K562 (cell line): ENCODE results near the gene FSD1L. TPM values are rescaled to one million over a fixed set of nuclear protein-coding genes. Genes with fewer than 3 reads are reported as not detected.

Experiments used
- ATAC-seq: fragments of 200-7000 bp; cut with Tn5 transposase; 3 replicates; pipeline ENCODE4 v1.9.1; 2020; ENCODE audit warnings: moderate library complexity
- BruUV-seq: library from RNA; stranded (reverse); fragments of 400-500 nt; replicated peaks from 2 replicates; lab custom pipeline; 2021; lab: Mats Ljungman, UMichigan
- CTCF ChIA-PET: fragments of 300-600 bp; formaldehyde crosslinking; extraction: SDS; loops from one replicate; lab custom pipeline; 2021; ENCODE audit warnings: low intra/inter-chr PET ratio; lab: Yijun Ruan, JAX
- POLR2A ChIA-PET: fragments of 300-600, 350-650 bp; sonication (Branson Sonifier 250); formaldehyde crosslinking; extraction: SDS; loops from one replicate; lab custom pipeline; 2021; ENCODE audit warnings: antibody characterized with exemption, inconsistent platforms; lab: Yijun Ruan, JAX
- DNase-seq, 4 experiments: peaks; one replicate each; pipeline versions ENCODE4 v3.0.0 to v3.0.0-alpha.2; 2011 to 2018; ENCODE audit warnings: low spot score in 3 of 4, mixed read lengths in 3 of 4; ENCODE audit errors: extremely low read depth in 1 of 4
- FAIRE-seq: peaks from 2 replicates; lab custom pipeline; 2011; peaks lifted over from hg19 to GRCh38; lab: Jason Lieb, UNC
- H2AFZ ChIP-seq: 2 replicates; pipeline ENCODE4 v1.6.0; 2011; ENCODE audit warnings: low read depth, low read length, control low read depth, inconsistent platforms
- H3K27ac ChIP-seq: fragments of 200-600 bp; 3 replicates; pipeline ENCODE4 v1.8.0; 2011; ENCODE audit warnings: low read depth, mild to moderate bottlenecking, control low read depth, inconsistent platforms, low read length, moderate library complexity, mixed read lengths; ENCODE audit errors: extremely low read depth
- H3K27me3 ChIP-seq, 2 experiments: fragments of 300-600 bp in 1 of 2; 2 replicates in 1 of 2; 3 replicates in 1 of 2; pipeline versions ENCODE4 v1.6.0 to v1.8.0; 2011; ENCODE audit warnings: inconsistent platforms in 2 of 2, low read length in 2 of 2, mild to moderate bottlenecking in 1 of 2, mixed read lengths in 1 of 2, moderate library complexity in 1 of 2; ENCODE audit not compliant: control insufficient read depth in 2 of 2, insufficient read depth in 2 of 2
- H3K36me3 ChIP-seq: fragments of 300-600 bp; 3 replicates; pipeline ENCODE4 v1.8.0; 2011; ENCODE audit warnings: mild to moderate bottlenecking, low read length, inconsistent platforms; ENCODE audit not compliant: control insufficient read depth, insufficient read depth
- H3K4me1 ChIP-seq, 2 experiments: fragments of 200-600 bp in 1 of 2; replicated peaks in 1 of 2; 2 replicates in 1 of 2; 3 replicates in 1 of 2; pipeline versions ENCODE4 v1.5.1 to v1.8.0; 2011; ENCODE audit warnings: inconsistent platforms in 2 of 2, low read length in 2 of 2, mild to moderate bottlenecking in 1 of 2, mixed read lengths in 1 of 2, moderate library complexity in 1 of 2; ENCODE audit not compliant: control insufficient read depth in 2 of 2, insufficient read depth in 2 of 2
- H3K4me2 ChIP-seq: 2 replicates; pipeline ENCODE4 v1.6.1; 2011; ENCODE audit warnings: low read length, control low read depth, inconsistent platforms, mixed read lengths; ENCODE audit not compliant: insufficient read depth
- H3K4me3 ChIP-seq: fragments of 200-600 bp; sonication (generic), shearing (Covaris generic); 2 replicates; pipeline ENCODE4 v1.5.1; 2016; ENCODE audit warnings: control low read depth, inconsistent platforms
- H3K79me2 ChIP-seq: fragments of 200-600 bp; 3 replicates; pipeline ENCODE4 v1.8.0; 2011; ENCODE audit warnings: low read length, inconsistent platforms; ENCODE audit not compliant: control insufficient read depth, insufficient read depth
- H3K9ac ChIP-seq, 2 experiments: 2 replicates each; pipeline versions ENCODE4 v1.6.0 to v1.6.1; 2011; ENCODE audit warnings: low read depth in 2 of 2, low read length in 2 of 2, control low read depth in 1 of 2, inconsistent platforms in 1 of 2, mild to moderate bottlenecking in 1 of 2, mixed read lengths in 1 of 2; ENCODE audit not compliant: insufficient read depth in 1 of 2
- H3K9me1 ChIP-seq: one replicate; pipeline ENCODE4 v1.6.0; 2011; ENCODE audit warnings: inconsistent platforms, mild to moderate bottlenecking, low read length, moderate library complexity; ENCODE audit not compliant: control insufficient read depth, insufficient read depth
- H3K9me3 ChIP-seq: replicated peaks from 2 replicates; pipeline ENCODE4 v1.5.1; 2011; ENCODE audit warnings: low read depth, low read length, inconsistent platforms; ENCODE audit not compliant: control insufficient read depth, insufficient read depth
- H4K20me1 ChIP-seq: replicated peaks from 2 replicates; pipeline ENCODE4 v1.6.1; 2011; ENCODE audit warnings: low read length, inconsistent platforms, mixed read lengths; ENCODE audit not compliant: control insufficient read depth, insufficient read depth
- ETS2 ChIP-seq: IDR thresholded peaks from 2 replicates; pipeline ENCODE4 v1.6.1; 2016; ENCODE audit warnings: borderline replicate concordance, missing genetic modification characterization, mild to moderate bottlenecking, moderate library complexity, missing compliant biosample characterization; ENCODE audit not compliant: poor library complexity, severe bottlenecking
- HLTF ChIP-seq: fragments of 450-650 bp; IDR thresholded peaks from 2 replicates; pipeline ENCODE4 v1.6.1; 2016
- MBD1 ChIP-seq: fragments of 250-450 bp; sonication (Bioruptor Pico); IDR thresholded peaks from 2 replicates; pipeline ENCODE4 v1.8.0; 2022; ENCODE audit warnings: inconsistent platforms
- TAF15 ChIP-seq: fragments of 200-400 bp; formaldehyde crosslinking; IDR thresholded peaks from 2 replicates; pipeline ENCODE4 v1.6.1; 2017; ENCODE audit warnings: mild to moderate bottlenecking, low read depth, low read length, moderate library complexity
- TBL1XR1 ChIP-seq, 2 experiments: IDR thresholded peaks; 2 replicates each; pipeline ENCODE4 v1.6.1; 2012; ENCODE audit warnings: improper control_type of control experiment in 2 of 2, low read length in 2 of 2, mild to moderate bottlenecking in 1 of 2
- ZBTB34 ChIP-seq: fragments of 250-450 bp; sonication (Bioruptor Pico); IDR thresholded peaks from 2 replicates; pipeline ENCODE4 v1.8.0; 2021; ENCODE audit warnings: mild to moderate bottlenecking, moderate library complexity
- ZBTB40 ChIP-seq, 2 experiments: fragments of 450-650 bp in 1 of 2; sonication (generic) in 1 of 2; formaldehyde crosslinking in 1 of 2; IDR thresholded peaks; 2 replicates each; pipeline versions ENCODE4 v1.7.1 to v1.9.0; 2016 to 2022; ENCODE audit warnings: inconsistent platforms in 1 of 2, mild to moderate bottlenecking in 1 of 2, missing genetic modification reagents in 1 of 2
- WGBS: fragments of 100-300 bp; shearing (Covaris generic); methylation state at CpG from one replicate; pipeline ENCODE4 v1.1.6; 2016; ENCODE audit warnings: low coverage, mixed read lengths; ENCODE audit not compliant: insufficient coverage; ENCODE audit errors: missing lambda C conversion rate; 5-methylcytosine and 5-hydroxymethylcytosine counted together
- in situ Hi-C: fragments of 300-500 bp; cut with MboI; formaldehyde crosslinking; loops from 4 replicates; pipeline ENCODE4 v1.15.0; 2018; ENCODE audit warnings: inconsistent platforms, mixed read lengths
- intact Hi-C: fragments of 100-400 bp; cut with micrococcal nuclease; formaldehyde crosslinking; loops from 2 replicates; pipeline ENCODE4 v1.14.2; 2022
- polyA plus RNA-seq, 8 experiments: library from polyadenylated mRNA; depleted of rRNA in 4 of 8; stranded (reverse) in 5 of 8; unstranded in 3 of 8; fragments of >200 nt; fragmentation: Nextera tagmentation in 2 of 8; fragmentation: Illumina TruSeq in 1 of 8; extraction: Ambion mirVana in 2 of 8; extraction: Trizol in 1 of 8; gene quantifications; 2 replicates each; pipeline versions ENCODE4 v1.2.1 to v1.2.3, GENCODE V29; 2011 to 2014; ENCODE audit warnings: inconsistent platforms in 1 of 8, missing spikeins in 1 of 8
- total RNA-seq, 7 experiments: library from RNA; depleted of rRNA in 6 of 7; stranded (reverse); fragments of >200 nt in 6 of 7; fragmentation: Illumina TruSeq in 2 of 7; extraction: Trizol in 2 of 7; gene quantifications; 2 replicates each; pipeline versions ENCODE4 v1.2.1 to v1.2.3, GENCODE V29; 2011 to 2021; ENCODE audit warnings: low replicate concordance in 1 of 7
- TF ChIP-seq, protein P1 (sequence below): fragments of 250-450 bp; sonication (Bioruptor Pico); IDR thresholded peaks from 2 replicates; pipeline ENCODE4 v1.8.0; 2022; ENCODE audit warnings: moderate library complexity, mild to moderate bottlenecking, inconsistent platforms

The FSD1L gene
- total and polyA plus RNA-seq, 9 of the 15 experiments (the other 6 are each of a cell fraction or from before 2014, with no cell fraction given): 0.95 to 4.2 (median 2.1) TPM

DNA sequence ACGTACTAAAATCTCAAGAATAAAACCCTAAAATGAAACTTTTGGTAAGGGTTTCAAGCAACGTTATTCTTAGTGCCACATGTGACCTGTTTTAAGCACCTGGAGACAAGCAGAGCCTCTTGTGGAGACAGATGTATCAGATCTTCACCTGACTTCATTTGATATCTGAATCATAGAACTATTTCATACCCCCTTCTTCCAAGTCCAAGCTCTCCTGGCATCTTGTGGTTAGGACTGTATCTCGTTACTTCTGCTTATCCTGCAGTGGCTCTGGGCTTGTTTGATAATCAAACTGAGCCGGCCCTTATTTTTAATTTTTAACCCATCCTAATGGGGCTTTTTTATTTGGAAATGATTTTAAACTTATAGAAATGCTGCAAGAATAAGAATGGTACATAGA, 11.1 kb upstream of the FSD1L start:
- Histone ChIP-seq H3K27ac (no peak overlapping the region), H3K36me3 (no peaks in the 10 kb centered on the region), H3K9ac (no peak overlapping the region), H3K79me2 (no peaks in the 10 kb centered on the region), H3K4me3 (no peak overlapping the region), H4K20me1 (no peaks in the 10 kb centered on the region), H2AFZ (no peak overlapping the region), H3K4me1 (no peaks in the 10 kb centered on the region; a peak in 1 of 5 replicates), H3K27me3 (no peaks in the 10 kb centered on the region), H3K4me2 (no peak overlapping the region), H3K9me3 (no peaks in the 10 kb centered on the region), H3K9me1 (no peaks in the 10 kb centered on the region)
- WGBS: 24% methylated on average over 4 of the region's 4 CpGs
- DNase-seq (no peak), FAIRE-seq (no peak), ATAC-seq (no peak)
- ChIA-PET POLR2A (interaction anchor here (1.3 kb wide), 1 partner anchor 9 kb away, joined by 3 read pairs; no protein-coding TSS in a partner anchor), CTCF (no interaction called here)
- intact Hi-C loops (no loop called here), in situ Hi-C loops (no loop called here)
- BruUV-seq: no TSS peak
- TF ChIP-seq TBL1XR1 (IDR thresholded peaks at IDR 0.05; ENCODE audit: low read length in 2 of 2) (no peak), ZBTB34 (CRISPR knock-in tag) (no peak), ETS2 (tag) (no peak), ZBTB40 (IDR thresholded peaks at IDR 0.05) (no peak), ZBTB40 (CRISPR knock-in tag; IDR thresholded peaks at IDR 0.05) (no peak), TAF15 (no peak), MBD1 (CRISPR knock-in tag) (no peak), HLTF (no peak)
- TF ChIP-seq, protein P1, sequence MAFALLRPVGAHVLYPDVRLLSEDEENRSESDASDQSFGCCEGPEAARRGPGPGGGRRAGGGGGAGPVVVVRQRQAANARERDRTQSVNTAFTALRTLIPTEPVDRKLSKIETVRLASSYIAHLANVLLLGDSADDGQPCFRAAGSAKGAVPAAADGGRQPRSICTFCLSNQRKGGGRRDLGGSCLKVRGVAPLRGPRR (CRISPR knock-in tag): no peak
